G401.6 (cell line): Measurements from ENCODE around the gene LRRFIP1.

Source experiments
- FAIRE-seq: peaks from 2 replicates; lab custom pipeline; 2012; peaks lifted over from hg19 to GRCh38; lab: Jason Lieb, UNC

LRRFIP1 gene

DNA sequence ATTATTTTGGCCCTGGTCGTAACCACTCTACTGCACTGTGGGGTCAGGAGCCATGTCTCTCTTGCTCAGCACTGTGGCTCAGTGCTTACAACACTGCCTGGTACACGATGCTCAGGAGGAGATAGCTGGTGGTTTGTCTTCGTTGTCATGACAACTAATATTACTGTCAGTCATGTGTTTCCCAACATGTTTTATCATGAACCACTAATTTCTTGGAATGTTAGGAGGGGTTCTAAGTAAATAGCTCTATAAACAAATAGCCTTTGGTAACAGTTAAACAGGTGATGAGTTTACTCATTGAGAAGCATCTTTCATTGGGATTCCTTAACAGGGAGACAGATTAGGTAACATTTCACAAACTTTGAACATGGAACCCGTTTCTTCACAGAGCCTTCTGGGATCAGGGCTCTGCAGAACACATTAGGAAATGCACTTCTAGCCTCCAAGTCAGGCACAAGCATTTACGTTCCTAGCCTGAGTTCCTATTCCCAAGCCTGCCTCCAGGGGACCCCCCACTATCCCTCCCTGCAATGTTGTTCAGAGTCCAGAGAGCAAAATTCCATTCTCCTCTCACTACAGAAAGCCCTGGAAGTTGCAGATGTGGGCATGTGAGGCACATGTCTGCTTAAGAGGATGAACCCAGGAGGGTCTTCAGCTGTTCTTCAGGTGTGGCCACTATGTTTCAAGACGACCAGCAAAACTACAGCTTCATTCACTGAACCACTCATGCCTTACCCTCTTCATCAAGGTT, 164.8 kb downstream of the LRRFIP1 start:
- no peak for FAIRE-seq

DNA sequence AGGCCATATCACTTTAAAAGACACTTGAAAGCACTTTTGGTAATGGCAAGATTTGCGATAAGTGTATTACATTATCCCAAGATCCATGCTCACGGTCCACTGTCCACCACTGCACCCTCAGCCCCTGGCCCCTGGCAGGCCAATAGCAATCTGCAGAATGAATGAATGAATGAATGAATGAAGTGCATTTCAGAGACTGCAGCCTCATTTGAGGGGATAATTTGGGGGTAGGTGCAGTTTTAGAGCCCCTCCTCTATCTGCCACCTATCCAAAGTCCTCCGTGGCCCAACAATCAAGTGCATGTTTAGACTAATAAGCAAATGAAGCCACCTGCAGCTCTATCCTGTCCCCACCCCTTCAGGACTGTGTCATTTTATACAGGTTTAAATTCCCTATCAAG, 169.9 kb downstream of the LRRFIP1 start:
- FAIRE-seq: no peak

DNA sequence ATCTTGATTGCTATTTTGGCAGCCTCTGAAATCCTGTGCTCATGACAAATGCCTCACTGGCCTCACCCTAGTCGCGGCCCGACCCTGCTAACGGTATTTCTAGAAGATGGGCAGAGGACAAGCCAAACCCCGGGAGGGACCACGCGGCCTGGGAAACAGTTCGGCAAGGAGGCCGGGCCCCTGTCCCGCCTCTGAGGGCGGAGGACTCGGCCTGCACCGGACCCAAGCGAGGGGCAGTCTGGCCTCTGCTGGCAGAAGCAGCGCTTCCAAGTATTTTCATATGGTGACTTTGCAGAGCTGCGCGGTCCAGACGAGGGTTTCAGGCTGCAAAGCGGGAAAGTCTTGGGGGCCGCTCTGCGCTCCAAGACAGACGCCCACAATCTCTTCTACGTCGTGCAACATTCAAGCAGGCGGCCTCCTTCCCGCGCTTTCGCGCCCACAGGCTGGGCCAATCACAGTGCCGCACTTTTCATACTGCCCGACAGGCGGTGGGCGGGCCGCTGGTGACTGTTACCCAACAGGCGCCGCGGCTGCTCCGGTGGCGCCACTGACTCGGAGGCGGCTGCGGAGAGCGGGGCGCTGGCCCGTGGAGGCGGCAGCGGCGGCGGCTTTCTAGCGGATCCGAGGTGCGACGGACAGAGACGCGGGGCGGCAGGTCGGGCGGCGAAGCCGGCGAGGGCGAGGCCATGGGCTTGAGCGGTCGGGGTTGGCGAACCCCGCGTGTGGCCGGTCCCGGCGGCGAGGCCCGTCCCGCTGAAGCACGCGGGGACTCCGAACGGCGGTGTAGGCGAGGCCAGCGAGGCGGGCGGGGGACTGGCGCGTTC, 171.1 kb downstream of the LRRFIP1 start, which contains the start of gene RBM44:
Gene RBM44 (plus strand): TSS at position 544 of the 824 bp plus-strand sequence. CDS start 14,831 bp downstream, outside the sequence.
- no peak for FAIRE-seq

DNA sequence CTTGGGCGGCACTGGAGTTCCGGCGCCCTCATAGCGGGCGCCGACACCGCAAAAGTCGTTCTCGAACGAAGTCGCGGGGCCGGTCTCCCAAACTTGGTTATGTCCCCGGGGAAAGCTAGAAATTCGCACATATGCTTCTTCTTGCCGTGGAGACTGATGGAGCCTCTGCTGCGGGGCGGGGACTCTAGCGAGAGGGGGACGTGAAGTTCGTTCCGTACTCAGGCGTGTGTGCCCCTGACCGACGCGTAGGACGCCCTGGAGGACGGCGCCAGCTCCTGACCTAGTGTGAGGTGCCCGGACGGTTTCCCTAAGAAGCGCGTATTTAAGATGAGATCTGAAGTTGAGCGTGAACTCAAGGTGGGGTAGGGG, 171.7 kb downstream of the LRRFIP1 start:
- FAIRE-seq: no peak

DNA sequence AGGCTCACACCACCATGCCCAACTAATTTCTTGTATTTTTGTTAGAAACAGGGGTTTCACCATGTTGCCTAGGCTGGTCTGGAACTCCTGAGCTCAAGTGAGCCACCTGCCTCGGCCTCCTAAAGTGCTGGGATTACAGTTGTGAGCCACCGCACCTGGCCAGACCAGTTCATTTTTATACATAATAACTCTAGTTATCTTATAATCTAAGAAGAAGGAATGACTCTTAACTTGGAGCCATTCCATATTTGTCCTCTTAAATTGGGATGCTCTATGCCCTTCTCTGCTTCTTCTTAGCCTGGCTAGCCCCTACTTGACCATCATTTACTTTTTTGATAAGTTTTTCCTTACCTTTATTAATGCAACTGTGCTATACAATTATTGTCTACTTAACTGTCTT, 174.1 kb downstream of the LRRFIP1 start:
- FAIRE-seq: no peak

DNA sequence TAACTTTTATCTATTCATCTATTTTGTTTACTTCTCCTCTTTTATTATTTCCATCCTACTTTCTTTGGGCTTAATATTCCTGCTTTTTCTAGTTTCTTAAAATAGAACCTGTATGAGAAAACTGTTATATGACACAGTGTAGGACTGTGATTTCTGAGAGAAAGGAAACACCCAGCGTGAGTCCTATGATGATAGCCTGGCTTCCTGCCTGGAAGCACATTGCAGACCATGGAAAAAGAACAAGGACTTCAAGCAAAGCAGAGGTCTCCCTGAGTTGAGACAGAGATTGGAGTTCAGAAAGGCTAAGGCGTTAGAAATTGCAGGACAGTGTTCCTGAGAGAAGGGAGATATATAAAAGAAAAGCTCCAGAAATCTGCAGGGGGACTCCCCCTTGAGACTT, 178.9 kb downstream of the LRRFIP1 start:
- no peak for FAIRE-seq

DNA sequence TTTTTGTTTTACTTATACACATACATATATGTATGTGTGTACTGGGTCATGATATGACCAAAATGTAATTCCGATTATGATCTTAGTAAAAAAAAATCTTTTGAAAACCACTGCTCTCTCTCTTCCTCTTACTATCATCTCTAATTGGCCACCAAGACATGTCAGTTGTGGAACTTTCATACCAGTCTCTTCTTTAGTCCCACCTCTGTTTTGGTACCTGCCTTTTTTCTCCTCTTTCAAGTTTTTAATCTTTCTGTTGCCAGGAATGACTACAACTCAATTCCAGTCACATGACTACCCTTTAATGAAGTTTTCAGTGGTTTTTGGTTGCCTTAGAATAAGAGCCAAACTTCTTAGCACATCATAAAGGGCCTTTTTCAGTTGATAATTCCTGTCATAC, 188.2 kb downstream of the LRRFIP1 start:
- no peak for FAIRE-seq

DNA sequence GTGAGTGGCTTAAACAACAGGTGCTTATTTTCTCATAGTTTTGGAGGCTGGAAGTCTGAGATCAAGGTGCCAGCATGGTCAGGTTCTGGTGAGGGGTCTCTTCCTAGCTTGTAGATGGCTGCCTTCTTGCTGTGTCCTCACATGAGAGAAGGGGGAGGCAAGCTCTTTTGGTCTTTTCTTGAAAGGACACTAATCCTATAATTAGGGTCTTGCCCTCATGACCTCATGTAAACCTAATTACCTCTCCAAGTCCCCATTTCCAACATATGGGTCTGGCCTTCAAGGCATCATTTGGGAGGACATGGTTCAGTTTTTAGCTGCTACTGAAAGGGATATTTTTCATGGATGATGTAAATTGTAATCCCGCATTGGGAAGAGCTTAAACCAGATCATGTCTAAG, 189.1 kb downstream of the LRRFIP1 start:
- FAIRE-seq: no peak

DNA sequence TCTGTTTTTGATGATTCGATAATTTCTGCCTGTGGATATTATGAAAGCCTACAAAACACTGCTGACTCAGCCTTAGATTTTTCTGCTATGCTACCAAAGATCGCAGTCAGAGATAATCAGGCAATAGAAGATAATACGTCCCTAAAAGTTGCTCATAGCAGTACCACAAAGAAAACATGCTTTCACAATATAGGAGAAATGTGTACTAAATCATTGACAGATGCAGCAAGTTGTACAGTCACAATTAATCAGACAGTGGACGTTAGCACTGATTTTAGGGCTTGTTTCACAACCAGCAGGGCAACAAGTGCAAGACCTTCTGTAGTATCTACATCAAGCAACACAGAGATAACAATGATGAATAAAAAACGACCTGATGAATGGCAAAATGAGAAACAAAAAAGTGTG, 190.7 kb downstream of the LRRFIP1 start:
- no peak for FAIRE-seq

DNA sequence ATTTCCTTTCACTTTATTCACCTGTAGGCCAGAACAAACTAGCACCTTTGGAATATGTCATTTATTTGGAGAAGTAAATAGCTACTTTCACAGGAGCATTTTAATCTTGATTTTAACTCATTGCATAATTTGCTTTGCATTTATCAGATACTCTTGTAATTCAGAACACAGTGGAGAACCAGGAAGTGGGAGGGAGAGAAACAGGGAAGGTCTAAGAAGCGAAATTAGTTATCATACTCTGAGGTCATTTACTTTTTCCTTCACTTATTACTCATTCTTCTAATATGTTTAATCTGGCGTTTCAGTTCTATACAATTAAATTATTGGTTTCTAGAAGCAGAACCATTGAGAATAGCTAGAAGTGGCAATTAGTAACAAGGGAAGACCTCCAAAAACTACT, 191.8 kb downstream of the LRRFIP1 start:
- no peak for FAIRE-seq

DNA sequence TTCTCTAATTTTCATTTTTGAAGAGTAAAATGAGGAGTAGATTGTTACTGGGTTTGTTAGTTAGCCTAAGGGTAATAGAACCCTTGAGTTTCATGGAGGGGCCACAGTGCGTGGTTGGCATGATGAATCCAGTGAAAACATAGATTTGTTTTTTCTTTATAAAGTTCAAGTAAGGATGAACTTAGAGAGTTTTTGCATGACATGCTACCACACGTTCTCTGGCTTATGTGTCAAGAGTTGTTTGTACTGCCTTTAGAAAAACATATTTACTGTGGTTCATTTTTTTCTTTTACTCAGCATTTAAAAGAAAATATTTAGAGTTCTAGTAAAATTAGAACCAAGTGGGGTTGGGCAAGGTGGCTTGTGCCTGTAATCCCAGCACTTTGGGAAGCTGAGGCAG, 193.0 kb downstream of the LRRFIP1 start:
- no peak for FAIRE-seq

DNA sequence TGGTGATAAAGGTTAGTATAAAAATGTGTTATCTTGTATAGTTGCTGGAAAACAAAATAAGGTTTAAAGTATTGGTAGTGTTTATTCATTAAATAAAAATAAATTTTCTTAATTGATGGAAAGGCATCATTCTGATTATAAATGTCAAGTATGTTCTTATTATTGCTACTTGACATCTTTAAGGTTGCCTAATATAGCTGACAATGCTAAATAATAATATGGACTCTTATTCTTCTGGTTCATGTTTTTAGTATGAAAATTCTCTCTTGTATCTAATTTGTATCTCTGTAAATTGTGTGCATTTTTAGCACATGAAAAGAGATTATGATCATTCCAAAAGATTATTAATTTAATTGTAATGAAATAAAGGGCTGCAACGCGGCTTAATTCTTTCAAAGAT, 196.2 kb downstream of the LRRFIP1 start:
- FAIRE-seq: no peak

DNA sequence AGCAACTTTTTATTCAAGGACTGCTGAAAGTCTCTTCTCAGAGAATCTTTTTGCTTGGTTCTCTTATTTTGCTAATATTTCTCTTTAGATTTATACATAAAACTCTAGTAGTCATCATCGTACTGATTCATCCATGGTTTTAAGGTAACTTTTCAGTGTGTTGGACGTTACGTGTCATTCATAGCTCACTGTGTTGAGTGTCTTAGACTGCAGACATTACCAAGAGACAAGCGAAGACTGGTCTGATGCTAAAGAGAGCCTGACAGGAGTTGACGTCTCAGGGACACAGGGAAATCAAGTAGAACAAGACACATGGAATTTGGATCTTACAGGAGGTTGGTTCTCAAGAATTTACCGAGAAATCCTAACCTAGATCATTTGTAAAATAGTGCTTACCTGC, 196.7 kb downstream of the LRRFIP1 start:
- no peak for FAIRE-seq

DNA sequence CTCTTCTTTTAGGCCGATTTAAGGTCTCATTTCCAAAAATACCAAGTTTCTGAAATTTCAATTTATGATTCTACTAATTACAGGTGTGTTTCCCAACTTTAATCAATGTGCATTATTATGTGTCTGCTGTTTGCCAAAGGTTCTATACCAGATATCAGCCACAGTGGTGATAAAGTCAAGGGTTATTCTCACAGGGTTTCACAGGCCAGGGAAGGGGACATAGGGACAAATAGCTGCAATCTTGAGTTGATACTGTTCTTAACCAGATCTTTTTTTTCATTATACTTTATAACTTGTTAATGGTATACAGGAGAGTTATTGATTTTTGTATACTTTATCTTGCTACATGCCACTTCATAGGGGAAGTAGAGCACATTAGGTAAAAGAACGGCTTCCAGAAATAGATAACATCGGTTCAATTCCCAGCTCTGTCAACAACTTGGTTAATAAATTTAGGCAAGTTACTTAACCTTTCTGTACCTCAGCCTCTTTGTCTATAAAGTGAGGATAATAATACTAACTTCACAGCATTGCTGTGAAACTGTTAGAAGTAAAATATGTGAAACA, 200.1 kb downstream of the LRRFIP1 start:
- FAIRE-seq: no peak
